ENCODE measurements around the gene DNAJB6. TPM values are rescaled to one million over a fixed set of nuclear protein-coding genes. Genes with fewer than 3 reads are reported as not detected.

Gene DNAJB6
- total and polyA plus RNA-seq, 2 of the 4 experiments (the other 2 are of a cell fraction), result 93.4 to 165 TPM

DNA sequence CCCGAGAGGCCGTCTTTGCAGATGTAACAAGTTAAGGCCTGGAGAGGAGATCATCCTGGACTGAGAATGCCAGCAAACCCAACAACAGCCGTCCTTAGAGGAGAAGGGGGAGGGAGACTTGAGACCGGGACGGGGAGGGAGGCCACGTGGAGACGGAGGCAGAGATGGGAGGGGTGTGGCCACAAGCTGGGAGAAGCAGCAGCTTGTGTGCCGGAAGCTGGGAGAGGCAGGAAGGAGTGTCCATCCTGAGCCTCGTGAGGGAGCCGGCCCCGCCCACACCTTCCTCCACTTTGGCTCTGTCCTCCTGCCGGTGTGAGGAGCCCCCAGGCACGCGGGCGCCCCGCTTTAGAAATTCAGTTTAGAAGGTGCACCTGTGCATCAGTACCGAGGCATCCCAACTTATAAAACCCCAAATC is 95.7 kb downstream of the DNAJB6 start:
- Histone ChIP-seq H2BK20ac (ENCODE audit: low read depth, low read length) (no peak overlapping the region), H2AK5ac (ENCODE audit: low read depth, low read length) (peak overlapping the region; percentile 35; the same call in 1 of the 2 replicates), H3K4me3 (ENCODE audit: insufficient read depth, low read depth, low read length) (peak overlapping the region; percentile 9; the same call in 1 of the 2 replicates), H3K27me3 (ENCODE audit: control insufficient read depth, insufficient read depth, low read length) (no peaks in the 10 kb centered on the region), H3K4me2 (ENCODE audit: low read depth, low read length) (peak overlapping the region; percentile 80), H2BK5ac (ENCODE audit: low read depth, low read length, poor library complexity, severe bottlenecking) (no peak overlapping the region), H3K18ac (ENCODE audit: low read depth, low read length) (no peak overlapping the region), H4K5ac (ENCODE audit: low read depth, low read length) (no peak overlapping the region), H3K9me3 (ENCODE audit: control insufficient read depth, insufficient read depth, low read length) (no peaks in the 10 kb centered on the region), H2AK9ac (replicated peaks; ENCODE audit: low read depth, low read length, poor library complexity) (peak overlapping the region; percentile 5), H3K9me1 (ENCODE audit: insufficient read depth, low read length) (peaks cover 7% of the 10 kb centered on the region; the same call in 1 of the 2 replicates), H4K20me1 (ENCODE audit: insufficient read depth, low read length) (no peaks in the 10 kb centered on the region), H3K9ac (ENCODE audit: low read depth, low read length) (no peak overlapping the region), H3K27ac (ENCODE audit: insufficient read depth, low read length) (no peak overlapping the region), H3K23ac (ENCODE audit: low read depth, low read length) (no peak overlapping the region), H3K56ac (ENCODE audit: extremely low read depth, insufficient read depth, low read length) (no peak overlapping the region), H3K4ac (ENCODE audit: low read depth, low read length) (0 out of 2 replicates have a peak overlapping the region, but pooled peaks have one; percentile 21), H3K36me3 (ENCODE audit: control insufficient read depth, insufficient read depth, low read length) (no peaks in the 10 kb centered on the region), H4K91ac (ENCODE audit: insufficient read depth, low read depth, low read length) (no peak overlapping the region; the same call in 1 of the 2 replicates), H3K14ac (replicated peaks; ENCODE audit: low read depth, low read length) (no peak overlapping the region), H2BK120ac (ENCODE audit: low read depth, low read length) (peak overlapping the region; percentile 36; the same call in 1 of the 2 replicates), H3K4me1 (ENCODE audit: control insufficient read depth, insufficient read depth, low read length) (peaks cover 4% of the 10 kb centered on the region; the same call in 1 of the 2 replicates), H3K79me1 (ENCODE audit: low read depth in 1 of 2, low read length in 2 of 2) (no peaks in the 10 kb centered on the region), H2AFZ (replicated peaks; ENCODE audit: low read length, poor library complexity) (peak overlapping the region; percentile 90), H4K8ac (ENCODE audit: low read depth in 2 of 2, low read length in 2 of 2) (peak overlapping the region in 1 of 2 experiments; percentile 58; a peak in 3 of 4 replicates), H2BK15ac (ENCODE audit: low read depth, low read length) (no peak overlapping the region)
- DNase-seq (peak; percentile 68), ATAC-seq (ENCODE audit: low read depth) (peak; percentile 88)
- WGBS, 2 experiments (ENCODE audit: extremely low coverage in 2 of 2, insufficient read length in 1 of 2), result 7% methylated on average over 5 of the region's 17 CpGs; no CpG with 5 or more reads in 1 of the 2 experiments
- dilution Hi-C loops (cut with HindIII; ENCODE audit: low sequenced_read_pairs, unreplicated experiment), result no loop called here
- TF ChIP-seq CEBPB (IDR thresholded peaks at IDR 0.05; ENCODE audit: low read depth, low read length), result no peak
- TF ChIP-seq MXI1 (IDR thresholded peaks at IDR 0.05; ENCODE audit: borderline replicate concordance, low read depth, low read length), result peak; percentile 93
- no peak for TF ChIP-seq RCOR1 (IDR thresholded peaks at IDR 0.05; ENCODE audit: insufficient replicate concordance, low read length)
- TF ChIP-seq, protein P1, sequence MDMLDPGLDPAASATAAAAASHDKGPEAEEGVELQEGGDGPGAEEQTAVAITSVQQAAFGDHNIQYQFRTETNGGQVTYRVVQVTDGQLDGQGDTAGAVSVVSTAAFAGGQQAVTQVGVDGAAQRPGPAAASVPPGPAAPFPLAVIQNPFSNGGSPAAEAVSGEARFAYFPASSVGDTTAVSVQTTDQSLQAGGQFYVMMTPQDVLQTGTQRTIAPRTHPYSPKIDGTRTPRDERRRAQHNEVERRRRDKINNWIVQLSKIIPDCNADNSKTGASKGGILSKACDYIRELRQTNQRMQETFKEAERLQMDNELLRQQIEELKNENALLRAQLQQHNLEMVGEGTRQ (IDR thresholded peaks at IDR 0.05; ENCODE audit: low read depth, low read length), result peak; percentile 76; the same call in 1 of the 2 replicates
- no peak for TF ChIP-seq RAD21 (IDR thresholded peaks at IDR 0.05; ENCODE audit: low read length)
- no peak for TF ChIP-seq FOS (IDR thresholded peaks at IDR 0.05; ENCODE audit: low read depth, low read length)
- intact Hi-C loops (cut with micrococcal nuclease), result loop anchor here (2.0 kb wide), 1 partner anchor 1544 kb away; no protein-coding TSS in a partner anchor
- CTCF ChIA-PET, result interaction anchor here (0.6 to 1.2 kb wide), 4 partner anchors 11 to 652 kb away, joined by 3 to 4 read pairs (median 3); no protein-coding TSS in a partner anchor
- POLR2A ChIA-PET (ENCODE audit: unreplicated experiment), result no interaction called here
- in situ Hi-C loops (cut with MboI; ENCODE audit: low sequenced_read_pairs), result no loop called here
- no TSS peak for BruUV-seq (replicated peaks)

All from IMR-90 (cell line).